HepG2 (cell line): Measurements from ENCODE around the gene AGPAT2. TPM values are rescaled to one million over a fixed set of nuclear protein-coding genes. Genes with fewer than 3 reads are reported as not detected.
A peak's percentile ranks its signal among the peaks of the same experiment; 100 is the strongest.

Experiments
- ATAC-seq: fragments of 200-7000 bp; cut with Tn5 transposase; 3 replicates; pipeline ENCODE4 v1.9.1; 2020; ENCODE audit warnings: mild to moderate bottlenecking, moderate library complexity
- BruUV-seq: library from RNA; stranded (reverse); fragments of 400-500 nt; replicated peaks from 2 replicates; lab custom pipeline; 2021; lab: Mats Ljungman, UMichigan
- CTCF ChIA-PET: fragments of 300-600 bp; formaldehyde crosslinking; extraction: SDS; loops from one replicate; lab custom pipeline; 2021; ENCODE audit warnings: low total read pairs, inconsistent platforms, low intra/inter-chr PET ratio; lab: Yijun Ruan, JAX
- POLR2A ChIA-PET: fragments of 350-600 bp; sonication (Branson Sonifier 250); formaldehyde crosslinking; loops from one replicate; lab custom pipeline; 2020; ENCODE audit warnings: antibody characterized with exemption, inconsistent platforms; lab: Yijun Ruan, JAX
- DNase-seq: peaks from one replicate; pipeline ENCODE4 v3.0.0-alpha.2; 2015; ENCODE audit warnings: low spot score
- FAIRE-seq: peaks from 3 replicates; lab custom pipeline; 2011; peaks lifted over from hg19 to GRCh38; lab: Jason Lieb, UNC
- H2AFZ ChIP-seq: one replicate; pipeline ENCODE4 v1.6.1; 2011; ENCODE audit warnings: low read length, inconsistent platforms
- H3K27ac ChIP-seq: fragments of 300-600 bp; 3 replicates; pipeline ENCODE4 v1.8.0; 2011; ENCODE audit warnings: mixed run types, mild to moderate bottlenecking, mixed read lengths, low read length, inconsistent platforms; ENCODE audit not compliant: insufficient read depth; ENCODE audit errors: extremely low read length
- H3K27me3 ChIP-seq, 2 experiments: fragments of 200-600 bp in 1 of 2; 2 replicates in 1 of 2; 3 replicates in 1 of 2; pipeline versions ENCODE4 v1.6.0 to v1.8.0; 2011; ENCODE audit warnings: low read length in 2 of 2, mild to moderate bottlenecking in 2 of 2, moderate library complexity in 2 of 2, inconsistent platforms in 1 of 2; ENCODE audit not compliant: insufficient read depth in 2 of 2, control insufficient read depth in 1 of 2
- H3K36me3 ChIP-seq, 2 experiments: fragments of 200-600 bp in 1 of 2; replicated peaks in 1 of 2; 2 replicates in 1 of 2; 3 replicates in 1 of 2; pipeline versions ENCODE4 v1.5.1 to v1.8.0; 2011; ENCODE audit warnings: low read length in 2 of 2, inconsistent platforms in 1 of 2; ENCODE audit not compliant: insufficient read depth in 2 of 2, control insufficient read depth in 1 of 2
- H3K4me1 ChIP-seq: 2 replicates; pipeline ENCODE4 v1.5.1; 2012; ENCODE audit warnings: low read length, inconsistent platforms; ENCODE audit not compliant: insufficient read depth
- H3K4me2 ChIP-seq: 2 replicates; pipeline ENCODE4 v1.6.0; 2011; ENCODE audit warnings: low read depth, low read length, inconsistent platforms
- H3K4me3 ChIP-seq, 3 experiments: fragments of 200-600 bp in 1 of 3; sonication (generic), shearing (Covaris generic) in 1 of 3; replicated peaks in 1 of 3; 2 replicates each; pipeline ENCODE4 v1.5.1; 2011 to 2016; ENCODE audit warnings: low read length in 3 of 3, inconsistent platforms in 2 of 3, low read depth in 2 of 3, mild to moderate bottlenecking in 2 of 3, control low read depth in 1 of 3, mixed read lengths in 1 of 3; ENCODE audit not compliant: insufficient read depth in 1 of 3
- H3K79me2 ChIP-seq: one replicate; pipeline ENCODE4 v1.6.1; 2011; ENCODE audit warnings: low read length, inconsistent platforms; ENCODE audit not compliant: insufficient read depth
- H3K9ac ChIP-seq: 2 replicates; pipeline ENCODE4 v1.6.0; 2011; ENCODE audit warnings: mild to moderate bottlenecking, low read depth, low read length, inconsistent platforms; ENCODE audit not compliant: insufficient read depth
- H3K9me3 ChIP-seq: 2 replicates; pipeline ENCODE4 v1.5.1; 2012; ENCODE audit warnings: mild to moderate bottlenecking, low read length
- H4K20me1 ChIP-seq: 2 replicates; pipeline ENCODE4 v1.6.0; 2011; ENCODE audit warnings: inconsistent platforms, mild to moderate bottlenecking, low read length, moderate library complexity; ENCODE audit not compliant: insufficient read depth
- ATF6 ChIP-seq: sonication (generic); formaldehyde crosslinking; conservative IDR thresholded peaks from 2 replicates; pipeline ENCODE4 v1.4.0; 2020; ENCODE audit warnings: missing genetic modification reagents
- FIP1L1 ChIP-seq: fragments of 200-400 bp; formaldehyde crosslinking; IDR thresholded peaks from 2 replicates; pipeline ENCODE4 v1.6.1; 2018; ENCODE audit warnings: low read depth, mild to moderate bottlenecking, low read length, moderate library complexity, borderline replicate concordance; ENCODE audit not compliant: insufficient read depth
- GZF1 ChIP-seq: sonication (generic); formaldehyde crosslinking; IDR thresholded peaks from 2 replicates; pipeline ENCODE4 v1.5.1; 2020; ENCODE audit warnings: mild to moderate bottlenecking, missing genetic modification reagents
- HES4 ChIP-seq: sonication (generic); formaldehyde crosslinking; IDR thresholded peaks from 2 replicates; pipeline ENCODE4 v1.9.0; 2021; ENCODE audit warnings: mild to moderate bottlenecking, missing genetic modification reagents, borderline replicate concordance
- MEIS1 ChIP-seq: sonication (generic); formaldehyde crosslinking; IDR thresholded peaks from 2 replicates; pipeline ENCODE4 v1.9.0; 2021; ENCODE audit warnings: mild to moderate bottlenecking, missing genetic modification reagents, moderate library complexity, borderline replicate concordance
- MIER3 ChIP-seq: IDR thresholded peaks from 2 replicates; pipeline ENCODE4 v1.6.1; 2016; ENCODE audit warnings: missing compliant biosample characterization, borderline replicate concordance
- SIN3B ChIP-seq: fragments of 150-350 bp; IDR thresholded peaks from 2 replicates; pipeline ENCODE4 v1.6.1; 2014; ENCODE audit warnings: low read length
- ZBTB38 ChIP-seq: sonication (generic); formaldehyde crosslinking; IDR thresholded peaks from 2 replicates; pipeline ENCODE4 v1.5.1; 2020; ENCODE audit warnings: mild to moderate bottlenecking, missing genetic modification reagents
- ZFAT ChIP-seq: sonication (generic); formaldehyde crosslinking; conservative IDR thresholded peaks from 2 replicates; pipeline ENCODE4 v1.8.1; 2023; ENCODE audit warnings: missing genetic modification reagents, inconsistent platforms
- ZFX ChIP-seq: sonication (generic); formaldehyde crosslinking; IDR thresholded peaks from 2 replicates; pipeline ENCODE4 v1.4.0; 2020; ENCODE audit warnings: mild to moderate bottlenecking, low read depth, missing genetic modification reagents, moderate library complexity
- ZNF362 ChIP-seq: sonication (generic); formaldehyde crosslinking; IDR thresholded peaks from 2 replicates; pipeline ENCODE4 v1.4.0; 2020; ENCODE audit warnings: missing genetic modification reagents, mild to moderate bottlenecking, borderline replicate concordance
- ZNF616 ChIP-seq: sonication (generic); formaldehyde crosslinking; IDR thresholded peaks from 2 replicates; pipeline ENCODE4 v1.5.0; 2020; ENCODE audit warnings: low read depth, mild to moderate bottlenecking, missing genetic modification reagents
- ZNF775 ChIP-seq: sonication (generic); formaldehyde crosslinking; IDR thresholded peaks from 2 replicates; pipeline ENCODE4 v1.4.0; 2020; ENCODE audit warnings: missing genetic modification reagents, mild to moderate bottlenecking, moderate library complexity, borderline replicate concordance
- ZNF782 ChIP-seq: sonication (generic); formaldehyde crosslinking; IDR thresholded peaks from 2 replicates; pipeline ENCODE4 v1.4.0; 2020; ENCODE audit warnings: missing genetic modification reagents, mild to moderate bottlenecking, borderline replicate concordance
- ZSCAN22 ChIP-seq: sonication (generic); formaldehyde crosslinking; IDR thresholded peaks from 2 replicates; pipeline ENCODE4 v1.4.0; 2020; ENCODE audit warnings: mild to moderate bottlenecking, missing genetic modification reagents
- WGBS: methylation state at CpG from one replicate; pipeline ENCODE4 v1.1.6; 2017; ENCODE audit warnings: low lambda C conversion rate; 5-methylcytosine and 5-hydroxymethylcytosine counted together
- in situ Hi-C: cut with HindIII; loops from 2 replicates; pipeline ENCODE4 v1.10.0; 2017; ENCODE audit warnings: low pct_unique_long_range_greater_than_20kb; ENCODE audit not compliant: extremely low pct_ligation_motif_present
- intact Hi-C: fragments of 100-400 bp; cut with micrococcal nuclease; formaldehyde crosslinking; loops from one replicate; pipeline ENCODE4 v1.10.0; 2022; ENCODE audit not compliant: unreplicated experiment
- polyA plus RNA-seq, 8 experiments: library from polyadenylated mRNA; depleted of rRNA in 3 of 8; stranded (reverse) in 7 of 8; unstranded in 1 of 8; fragments of >200 nt; fragmentation: Illumina TruSeq in 4 of 8; extraction: Trizol in 4 of 8; gene quantifications; 2 replicates each; pipeline versions ENCODE4 v1.2.1 to v1.2.3, GENCODE V29; 2011 to 2016; ENCODE audit warnings: low read depth in 4 of 8, missing spikeins in 1 of 8, mixed read lengths in 1 of 8; ENCODE audit not compliant: insufficient read depth in 1 of 8
- total RNA-seq, 5 experiments: library from RNA; depleted of rRNA; stranded (reverse); fragments of >200 nt; fragmentation: Illumina TruSeq; extraction: Trizol; gene quantifications; 2 replicates each; pipeline ENCODE4 v1.2.3, GENCODE V29; 2016; ENCODE audit warnings: low read depth in 1 of 5
- TF ChIP-seq, protein P1 (sequence below): IDR thresholded peaks from 2 replicates; pipeline ENCODE4 v1.6.1; 2012; ENCODE audit warnings: low read length, improper control_type of control experiment
- TF ChIP-seq, protein P2 (sequence below): sonication (generic); formaldehyde crosslinking; IDR thresholded peaks from 2 replicates; pipeline ENCODE4 v1.4.0; 2020; ENCODE audit warnings: missing genetic modification reagents, low read depth, mild to moderate bottlenecking, borderline replicate concordance

The AGPAT2 gene
- total and polyA plus RNA-seq, 2 of the 13 experiments (the other 11 are each of a cell fraction or from before 2014, with no cell fraction given) = 3.9 to 25.8 TPM

GRCh38 chr9:136674786-136675349 lies 12.4 kb downstream of the AGPAT2 start:
- intact Hi-C loops = loop anchor here (1.0 kb wide), 1 partner anchor 22 kb away; no protein-coding TSS in a partner anchor
- no TSS peak for BruUV-seq
- Histone ChIP-seq H3K9ac (no peak overlapping the region), H3K27me3 (peaks cover 7 to 16% of the 10 kb centered on the region in 2 experiments; a peak in 3 of 5 replicates), H3K79me2 (no peaks in the 10 kb centered on the region), H3K4me1 (peaks cover 69% of the 10 kb centered on the region), H3K4me2 (peak overlapping the region; percentile 32; the same call in 1 of the 2 replicates), H3K4me3 (no peak overlapping the region), H3K27ac (no peak overlapping the region), H3K36me3 (no peaks in the 10 kb centered on the region), H3K9me3 (no peaks in the 10 kb centered on the region), H4K20me1 (no peaks in the 10 kb centered on the region; the same call in 1 of the 2 replicates), H2AFZ (no peak overlapping the region)
- 34% methylated on average over 8 of the region's 11 CpGs for WGBS
- FAIRE-seq (peak; percentile 85), DNase-seq (peak; percentile 82), ATAC-seq (peak; percentile 72)
- POLR2A ChIA-PET = no interaction called here
- CTCF ChIA-PET = no interaction called here
- in situ Hi-C loops = no loop called here
- no peak for TF ChIP-seq GZF1
- no peak for TF ChIP-seq ATF6 (CRISPR knock-in tag)
- TF ChIP-seq ZSCAN22 = no peak
- no peak for TF ChIP-seq MEIS1 (CRISPR knock-in tag)
- no peak for TF ChIP-seq ZNF775 (CRISPR knock-in tag)
- TF ChIP-seq, protein P1, sequence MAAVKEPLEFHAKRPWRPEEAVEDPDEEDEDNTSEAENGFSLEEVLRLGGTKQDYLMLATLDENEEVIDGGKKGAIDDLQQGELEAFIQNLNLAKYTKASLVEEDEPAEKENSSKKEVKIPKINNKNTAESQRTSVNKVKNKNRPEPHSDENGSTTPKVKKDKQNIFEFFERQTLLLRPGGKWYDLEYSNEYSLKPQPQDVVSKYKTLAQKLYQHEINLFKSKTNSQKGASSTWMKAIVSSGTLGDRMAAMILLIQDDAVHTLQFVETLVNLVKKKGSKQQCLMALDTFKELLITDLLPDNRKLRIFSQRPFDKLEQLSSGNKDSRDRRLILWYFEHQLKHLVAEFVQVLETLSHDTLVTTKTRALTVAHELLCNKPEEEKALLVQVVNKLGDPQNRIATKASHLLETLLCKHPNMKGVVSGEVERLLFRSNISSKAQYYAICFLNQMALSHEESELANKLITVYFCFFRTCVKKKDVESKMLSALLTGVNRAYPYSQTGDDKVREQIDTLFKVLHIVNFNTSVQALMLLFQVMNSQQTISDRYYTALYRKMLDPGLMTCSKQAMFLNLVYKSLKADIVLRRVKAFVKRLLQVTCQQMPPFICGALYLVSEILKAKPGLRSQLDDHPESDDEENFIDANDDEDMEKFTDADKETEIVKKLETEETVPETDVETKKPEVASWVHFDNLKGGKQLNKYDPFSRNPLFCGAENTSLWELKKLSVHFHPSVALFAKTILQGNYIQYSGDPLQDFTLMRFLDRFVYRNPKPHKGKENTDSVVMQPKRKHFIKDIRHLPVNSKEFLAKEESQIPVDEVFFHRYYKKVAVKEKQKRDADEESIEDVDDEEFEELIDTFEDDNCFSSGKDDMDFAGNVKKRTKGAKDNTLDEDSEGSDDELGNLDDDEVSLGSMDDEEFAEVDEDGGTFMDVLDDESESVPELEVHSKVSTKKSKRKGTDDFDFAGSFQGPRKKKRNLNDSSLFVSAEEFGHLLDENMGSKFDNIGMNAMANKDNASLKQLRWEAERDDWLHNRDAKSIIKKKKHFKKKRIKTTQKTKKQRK = no peak
- TF ChIP-seq, protein P2, sequence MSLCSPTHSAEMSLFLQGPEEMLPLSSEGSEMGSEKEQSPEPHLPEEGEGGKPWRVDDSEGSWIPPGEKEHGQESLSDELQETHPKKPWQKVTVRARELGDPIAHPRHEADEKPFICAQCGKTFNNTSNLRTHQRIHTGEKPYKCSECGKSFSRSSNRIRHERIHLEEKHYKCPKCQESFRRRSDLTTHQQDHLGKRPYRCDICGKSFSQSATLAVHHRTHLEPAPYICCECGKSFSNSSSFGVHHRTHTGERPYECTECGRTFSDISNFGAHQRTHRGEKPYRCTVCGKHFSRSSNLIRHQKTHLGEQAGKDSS (CRISPR knock-in tag) = no peak
- TF ChIP-seq FIP1L1 = no peak
- no peak for TF ChIP-seq ZFAT (CRISPR knock-in tag)
- no peak; the same call in 1 of the 2 replicates for TF ChIP-seq MIER3 (CRISPR knock-in tag)
- TF ChIP-seq ZNF362 (CRISPR knock-in tag) = no peak
- no peak for TF ChIP-seq SIN3B
- no peak for TF ChIP-seq ZBTB38 (CRISPR knock-in tag)
- TF ChIP-seq ZNF616 (CRISPR knock-in tag) = no peak
- TF ChIP-seq ZNF782 = no peak
- TF ChIP-seq HES4 (CRISPR knock-in tag) = no peak
- TF ChIP-seq ZFX (CRISPR knock-in tag) = no peak
